ENCODE data around the gene PRDX5. TPM values are rescaled to one million over a fixed set of nuclear protein-coding genes. Genes with fewer than 3 reads are reported as not detected.

Gene PRDX5
- total RNA-seq, 1 experiment from 2014 or later: 381 TPM

DNA sequence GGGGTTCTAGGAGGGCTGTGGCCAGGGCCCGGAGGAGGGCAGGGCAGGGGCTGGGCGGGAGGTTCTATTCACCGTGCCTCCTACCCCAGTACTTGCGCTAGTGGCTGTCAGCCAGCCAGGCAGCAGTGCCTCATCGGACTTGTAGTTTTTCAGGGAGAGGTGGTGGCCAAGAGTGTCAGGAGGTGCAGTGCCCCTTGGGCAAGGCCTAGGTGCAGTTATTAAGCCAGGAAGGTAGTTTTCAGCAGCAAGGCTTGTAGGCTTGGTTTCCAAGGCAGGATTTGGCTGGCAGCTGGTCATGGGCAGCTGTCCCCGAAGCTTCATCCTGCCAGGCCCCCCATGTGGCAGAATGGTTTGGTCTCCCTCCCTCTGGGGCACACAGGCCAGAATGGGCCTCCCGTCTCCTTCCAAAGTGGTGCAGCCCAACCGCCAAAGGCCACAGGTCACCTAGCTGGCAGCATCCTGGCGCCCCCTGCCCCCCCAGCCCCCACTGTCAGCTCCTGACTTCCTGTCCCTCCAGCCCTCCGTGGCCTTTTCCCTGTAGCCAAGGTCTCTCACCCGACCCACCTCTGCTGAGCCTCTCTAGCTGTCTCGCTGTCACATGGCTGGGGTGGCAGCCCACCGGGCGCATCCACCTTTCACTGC is 30.6 kb downstream of the PRDX5 start:
- TF ChIP-seq, protein P1, sequence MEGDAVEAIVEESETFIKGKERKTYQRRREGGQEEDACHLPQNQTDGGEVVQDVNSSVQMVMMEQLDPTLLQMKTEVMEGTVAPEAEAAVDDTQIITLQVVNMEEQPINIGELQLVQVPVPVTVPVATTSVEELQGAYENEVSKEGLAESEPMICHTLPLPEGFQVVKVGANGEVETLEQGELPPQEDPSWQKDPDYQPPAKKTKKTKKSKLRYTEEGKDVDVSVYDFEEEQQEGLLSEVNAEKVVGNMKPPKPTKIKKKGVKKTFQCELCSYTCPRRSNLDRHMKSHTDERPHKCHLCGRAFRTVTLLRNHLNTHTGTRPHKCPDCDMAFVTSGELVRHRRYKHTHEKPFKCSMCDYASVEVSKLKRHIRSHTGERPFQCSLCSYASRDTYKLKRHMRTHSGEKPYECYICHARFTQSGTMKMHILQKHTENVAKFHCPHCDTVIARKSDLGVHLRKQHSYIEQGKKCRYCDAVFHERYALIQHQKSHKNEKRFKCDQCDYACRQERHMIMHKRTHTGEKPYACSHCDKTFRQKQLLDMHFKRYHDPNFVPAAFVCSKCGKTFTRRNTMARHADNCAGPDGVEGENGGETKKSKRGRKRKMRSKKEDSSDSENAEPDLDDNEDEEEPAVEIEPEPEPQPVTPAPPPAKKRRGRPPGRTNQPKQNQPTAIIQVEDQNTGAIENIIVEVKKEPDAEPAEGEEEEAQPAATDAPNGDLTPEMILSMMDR (conservative IDR thresholded peaks at IDR 0.05): no peak
- TF ChIP-seq EZH2 (IDR thresholded peaks at IDR 0.05; ENCODE audit: low read depth): no peak

DNA sequence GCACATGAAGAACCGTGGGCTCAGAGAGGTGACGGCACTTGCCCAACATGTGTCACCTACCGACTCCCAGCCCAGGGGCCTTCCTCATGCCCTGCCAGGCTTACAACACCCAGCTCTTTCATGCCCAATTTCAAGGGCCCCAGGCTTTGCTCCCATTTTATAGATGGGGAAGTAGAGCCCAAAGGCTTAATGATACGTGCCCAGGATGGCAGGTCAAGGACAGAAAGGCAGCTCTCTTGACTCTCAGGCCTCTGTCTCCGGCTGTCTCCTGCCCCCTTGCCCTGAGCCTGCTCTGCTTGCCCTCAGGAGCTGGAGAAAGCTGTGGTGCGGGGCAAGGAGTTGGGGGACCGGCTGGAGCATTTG is 31.1 kb downstream of the PRDX5 start:
- H3K9me2 ChIP-seq (ENCODE audit: insufficient read depth): no peaks in the 10 kb centered on the region
- ChIA-PET POLR2A (ENCODE audit: unreplicated experiment) (interaction anchor here (0.6 kb wide), 1 partner anchor 499 kb away, joined by 4 read pairs; no protein-coding TSS in a partner anchor), CTCF (interaction anchor here (0.6 to 0.7 kb wide), 3 partner anchors 9 to 159 kb away, joined by 3 to 5 read pairs (median 4); no protein-coding TSS in a partner anchor)
- no peaks in the 10 kb centered on the region for H4K20me1 ChIP-seq (ENCODE audit: insufficient read depth)
- intact Hi-C loops (cut with micrococcal nuclease; ENCODE audit: unreplicated experiment): no loop called here
- no peaks in the 10 kb centered on the region for H3K36me3 ChIP-seq (ENCODE audit: low read depth)
- H3K27ac ChIP-seq: no peak overlapping the region
- H3K79me2 ChIP-seq (ENCODE audit: low read depth): no peaks in the 10 kb centered on the region
- H2AFZ ChIP-seq: no peak overlapping the region
- no peak overlapping the region for H3K4me2 ChIP-seq
- no peak for DNase-seq
- no peak overlapping the region for H3K4me3 ChIP-seq
- no TSS peak for BruUV-seq (replicated peaks)
- TF ChIP-seq, protein P1 (conservative IDR thresholded peaks at IDR 0.05): no peak
- no peak for TF ChIP-seq EZH2 (IDR thresholded peaks at IDR 0.05; ENCODE audit: low read depth)
- peaks cover 20% of the 10 kb centered on the region; the same call in 1 of the 2 replicates for H3F3A ChIP-seq (ENCODE audit: insufficient read depth, low read depth)
- H3K27me3 ChIP-seq (ENCODE audit: insufficient read depth, low read depth): no peaks in the 10 kb centered on the region
- H3K9me3 ChIP-seq (ENCODE audit: insufficient read depth, low read depth): no peaks in the 10 kb centered on the region
- peaks cover 19% of the 10 kb centered on the region for H3K4me1 ChIP-seq (replicated peaks; ENCODE audit: insufficient read depth)

More for the DNA sequence above, 30.6 kb downstream of the PRDX5 start:
- ChIA-PET POLR2A (ENCODE audit: unreplicated experiment) (interaction anchor here (0.6 kb wide), 2 partner anchors 27 to 500 kb away, joined by 4 to 8 read pairs; no protein-coding TSS in a partner anchor), CTCF (interaction anchor here (0.6 to 1.6 kb wide), 5 partner anchors 9 to 158 kb away, joined by 3 to 14 read pairs (median 4); partner anchors contain the start of genes PRDX5 and TRMT112)
- H3K4me3 ChIP-seq: no peak overlapping the region
- H3K4me2 ChIP-seq: no peak overlapping the region
- H3K27me3 ChIP-seq (ENCODE audit: insufficient read depth, low read depth): no peaks in the 10 kb centered on the region
- DNase-seq: peak in 1 of 2 experiments; percentile 33
- H3K36me3 ChIP-seq (ENCODE audit: low read depth): no peaks in the 10 kb centered on the region
- no peaks in the 10 kb centered on the region for H3K9me3 ChIP-seq (ENCODE audit: insufficient read depth, low read depth)
- intact Hi-C loops (cut with micrococcal nuclease; ENCODE audit: unreplicated experiment): no loop called here
- no TSS peak for BruUV-seq (replicated peaks)
- H3F3A ChIP-seq (ENCODE audit: insufficient read depth, low read depth): peaks cover 20% of the 10 kb centered on the region; the same call in 1 of the 2 replicates
- H4K20me1 ChIP-seq (ENCODE audit: insufficient read depth): no peaks in the 10 kb centered on the region
- H3K79me2 ChIP-seq (ENCODE audit: low read depth): no peaks in the 10 kb centered on the region
- no peak overlapping the region for H2AFZ ChIP-seq
- no peaks in the 10 kb centered on the region for H3K9me2 ChIP-seq (ENCODE audit: insufficient read depth)
- H3K27ac ChIP-seq: no peak overlapping the region
- H3K4me1 ChIP-seq (replicated peaks; ENCODE audit: insufficient read depth): peaks cover 19% of the 10 kb centered on the region

DNA sequence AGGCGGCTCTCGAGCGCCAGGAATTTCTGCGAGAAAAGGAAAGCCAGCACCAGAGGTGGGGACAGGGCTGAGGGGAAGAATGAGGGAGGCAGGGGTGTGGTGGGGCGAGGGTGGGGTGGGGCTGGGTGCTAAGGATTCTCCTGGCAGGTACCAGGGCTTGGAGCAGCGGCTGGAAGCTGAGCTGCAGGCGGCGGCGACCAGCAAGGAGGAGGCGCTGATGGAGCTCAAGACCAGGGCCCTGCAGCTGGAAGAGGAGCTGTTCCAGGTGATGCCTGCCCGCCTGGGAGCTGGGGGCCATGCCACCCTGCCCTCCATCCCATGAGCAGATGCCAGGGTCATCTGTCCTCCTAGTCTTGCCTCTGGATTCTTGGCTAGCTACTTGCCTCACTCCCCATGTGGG is 31.5 kb downstream of the PRDX5 start:
- H3K4me1 ChIP-seq (replicated peaks; ENCODE audit: insufficient read depth): peaks cover 19% of the 10 kb centered on the region
- no peaks in the 10 kb centered on the region for H3K9me3 ChIP-seq (ENCODE audit: insufficient read depth, low read depth)
- no peaks in the 10 kb centered on the region for H3K27me3 ChIP-seq (ENCODE audit: insufficient read depth, low read depth)
- CTCF ChIA-PET: interaction anchor here (0.6 to 1.1 kb wide), 3 partner anchors 9 to 100 kb away, joined by 3 to 5 read pairs (median 3); no protein-coding TSS in a partner anchor
- no peaks in the 10 kb centered on the region for H3K79me2 ChIP-seq (ENCODE audit: low read depth)
- no peaks in the 10 kb centered on the region for H3K9me2 ChIP-seq (ENCODE audit: insufficient read depth)
- no peak overlapping the region for H3K27ac ChIP-seq
- no peak overlapping the region for H3K4me3 ChIP-seq
- H3K4me2 ChIP-seq: no peak overlapping the region
- H3K36me3 ChIP-seq (ENCODE audit: low read depth): no peaks in the 10 kb centered on the region
- no peak for TF ChIP-seq EZH2 (IDR thresholded peaks at IDR 0.05; ENCODE audit: low read depth)
- TF ChIP-seq, protein P1 (conservative IDR thresholded peaks at IDR 0.05): no peak
- POLR2A ChIA-PET (ENCODE audit: unreplicated experiment): interaction anchor here (0.6 kb wide), 1 partner anchor 158 kb away, joined by 3 read pairs; no protein-coding TSS in a partner anchor
- H3F3A ChIP-seq (ENCODE audit: insufficient read depth, low read depth): peaks cover 20% of the 10 kb centered on the region; the same call in 1 of the 2 replicates
- H2AFZ ChIP-seq: no peak overlapping the region
- no peaks in the 10 kb centered on the region for H4K20me1 ChIP-seq (ENCODE audit: insufficient read depth)
- BruUV-seq (replicated peaks): no TSS peak
- DNase-seq: no peak
- intact Hi-C loops (cut with micrococcal nuclease; ENCODE audit: unreplicated experiment): no loop called here

Data from PC-9 (cell line).